Measurements from ENCODE around the gene CAP2.

DNA sequence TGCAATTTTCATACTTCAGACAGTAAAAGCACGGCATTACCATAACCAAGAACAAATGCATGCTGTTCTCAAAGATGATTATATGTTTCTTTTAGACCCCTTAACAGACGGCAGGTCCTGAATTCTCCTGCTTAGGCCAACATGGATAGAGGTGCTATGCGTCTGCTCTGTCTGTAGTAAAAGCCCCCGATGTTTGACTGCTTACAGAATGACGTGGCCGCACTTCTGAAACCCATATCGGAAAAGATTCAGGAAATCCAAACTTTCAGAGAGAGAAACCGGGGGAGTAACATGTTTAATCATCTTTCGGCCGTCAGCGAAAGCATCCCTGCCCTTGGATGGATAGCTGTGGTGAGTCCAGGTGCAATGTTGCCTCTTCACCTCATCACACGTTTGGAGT is 113.6 kb downstream of the CAP2 start:
- TF ChIP-seq TAF1 (IDR thresholded peaks at IDR 0.05; ENCODE audit: borderline replicate concordance, insufficient read depth, low read length) (no peak), POLR2AphosphoS5 (IDR thresholded peaks at IDR 0.05; ENCODE audit: low read depth, low read length) (no peak), REST (IDR thresholded peaks at IDR 0.05; ENCODE audit: insufficient read depth in 1 of 2, low read depth in 2 of 2, low read length in 2 of 2) (no peak), SIN3A (IDR thresholded peaks at IDR 0.05; ENCODE audit: borderline replicate concordance, insufficient read depth, low read length) (no peak), FOXP2 (optimal IDR thresholded peaks at IDR 0.05; ENCODE audit: borderline replicate concordance, extremely low read depth, extremely low read length, insufficient read depth) (no peak)
